AG04450 (cell line): ENCODE measurements around the gene ST3GAL3. TPM values are rescaled to one million over a fixed set of nuclear protein-coding genes. Genes with fewer than 3 reads are reported as not detected.
A peak's percentile ranks its signal among the peaks of the same experiment; 100 is the strongest.

Source experiments
- CTCF ChIA-PET: fragments of 300-600, 350-600 bp; formaldehyde crosslinking; extraction: SDS; loops from one replicate; lab custom pipeline; 2022; ENCODE audit warnings: antibody characterized with exemption, inconsistent platforms; lab: Charles Lee
- POLR2A ChIA-PET: fragments of 350-600 bp; formaldehyde crosslinking; extraction: SDS; loops from one replicate; lab custom pipeline; 2021; ENCODE audit warnings: antibody characterized with exemption, inconsistent platforms; lab: Yijun Ruan, JAX
- DNase-seq: peaks from one replicate; pipeline ENCODE4 v3.0.0-alpha.2; 2011; ENCODE audit warnings: low read depth, low spot score
- H3K27ac ChIP-seq: one replicate; pipeline ENCODE4 v1.5.1; 2012; ENCODE audit warnings: low read depth, low read length, control low read depth
- H3K27me3 ChIP-seq: one replicate; pipeline ENCODE4 v1.6.0; 2012; ENCODE audit warnings: low read length; ENCODE audit not compliant: control insufficient read depth, insufficient read depth
- H3K4me3 ChIP-seq: 2 replicates; pipeline ENCODE4 v1.5.1; 2011; ENCODE audit warnings: mild to moderate bottlenecking, low read depth, low read length, control low read depth
- H3K9me3 ChIP-seq: 2 replicates; pipeline ENCODE4 v1.5.1; 2012; ENCODE audit warnings: low read length; ENCODE audit not compliant: control insufficient read depth, insufficient read depth
- CTCF ChIP-seq: IDR thresholded peaks from 2 replicates; pipeline ENCODE4 v1.5.1; 2011; ENCODE audit warnings: low read depth, low read length, control low read depth, inconsistent platforms
- polyA plus RNA-seq: library from polyadenylated mRNA; depleted of rRNA; stranded (reverse); fragments of >200 nt; gene quantifications from 2 replicates; pipeline ENCODE4 v1.2.3, GENCODE V29; 2011

The ST3GAL3 gene
- polyA plus RNA-seq, 1 experiment, result 11.5 TPM

GRCh38 chr1:43934986-43935324 lies 227.6 kb downstream of the ST3GAL3 start:
- no peak for DNase-seq
- H3K27me3 ChIP-seq, result no peaks in the 10 kb centered on the region
- POLR2A ChIA-PET, result interaction anchor here (0.6 to 2.2 kb wide), 5 partner anchors 11 to 285 kb away, joined by 3 to 21 read pairs (median 3); partner anchors contain the start of gene KDM4A
- H3K9me3 ChIP-seq, result peaks cover 5% of the 10 kb centered on the region
- no peak overlapping the region for H3K27ac ChIP-seq
- no peak for TF ChIP-seq CTCF
- CTCF ChIA-PET, result interaction anchor here (0.7 to 6.8 kb wide), 71 partner anchors 9 to 708 kb away, joined by 3 to 438 read pairs (median 5); partner anchors contain the start of genes DPH2, IPO13, KDM4A and PTPRF
- H3K4me3 ChIP-seq, result no peak overlapping the region

- POLR2A ChIA-PET, result interaction anchor here (2.2 kb wide), 1 partner anchor 172 kb away, joined by 21 read pairs; no protein-coding TSS in a partner anchor
- Histone ChIP-seq H3K4me3 (peak overlapping the region; percentile 43), H3K27me3 (no peaks in the 10 kb centered on the region), H3K9me3 (no peaks in the 10 kb centered on the region), H3K27ac (no peak overlapping the region)
- CTCF ChIA-PET, result interaction anchor here (0.8 to 6.8 kb wide), 31 partner anchors 10 to 408 kb away, joined by 3 to 438 read pairs (median 7); partner anchors contain the start of genes IPO13, KDM4A and ST3GAL3
- no peak for TF ChIP-seq CTCF
- no peak for DNase-seq
These were observed 228.5 kb downstream of the ST3GAL3 start for GRCh38 chr1:43935711-43936427.

GRCh38 chr1:43936431-43937151 lies 229.3 kb downstream of the ST3GAL3 start:
- no peak overlapping the region for H3K27ac ChIP-seq
- ChIA-PET POLR2A (no interaction called here), CTCF (interaction anchor here (1.0 to 6.8 kb wide), 3 partner anchors 9 to 174 kb away, joined by 3 to 438 read pairs (median 80); partner anchors contain the start of gene IPO13)
- DNase-seq, result no peak
- TF ChIP-seq CTCF, result no peak
- no peaks in the 10 kb centered on the region for H3K9me3 ChIP-seq
- peak overlapping the region; percentile 43 for H3K4me3 ChIP-seq
- H3K27me3 ChIP-seq, result no peaks in the 10 kb centered on the region

- CTCF ChIA-PET, result interaction anchor here (1.0 to 6.8 kb wide), 2 partner anchors 168 to 174 kb away, joined by 3 to 438 read pairs; no protein-coding TSS in a partner anchor
- no peak for TF ChIP-seq CTCF
- H3K9me3 ChIP-seq, result no peaks in the 10 kb centered on the region
- H3K27me3 ChIP-seq, result no peaks in the 10 kb centered on the region
- H3K27ac ChIP-seq, result no peak overlapping the region
- POLR2A ChIA-PET, result no interaction called here
- no peak for DNase-seq
- H3K4me3 ChIP-seq, result no peak overlapping the region
These were observed 230.0 kb downstream of the ST3GAL3 start for GRCh38 chr1:43937179-43937865.
